Measurements from ENCODE around the gene RAB3GAP2.
A peak's percentile ranks its signal among the peaks of the same experiment; 100 is the strongest.
"Not testable (repeated sequence)": the region's sequence is repeated elsewhere in the genome, so short reads cannot be mapped to it uniquely, and the experiment has no call there.

RAB3GAP2 gene

GRCh38 chr1:220233927-220234326 lies 38.3 kb downstream of the RAB3GAP2 start:
- DNase-seq: no peak

DNA sequence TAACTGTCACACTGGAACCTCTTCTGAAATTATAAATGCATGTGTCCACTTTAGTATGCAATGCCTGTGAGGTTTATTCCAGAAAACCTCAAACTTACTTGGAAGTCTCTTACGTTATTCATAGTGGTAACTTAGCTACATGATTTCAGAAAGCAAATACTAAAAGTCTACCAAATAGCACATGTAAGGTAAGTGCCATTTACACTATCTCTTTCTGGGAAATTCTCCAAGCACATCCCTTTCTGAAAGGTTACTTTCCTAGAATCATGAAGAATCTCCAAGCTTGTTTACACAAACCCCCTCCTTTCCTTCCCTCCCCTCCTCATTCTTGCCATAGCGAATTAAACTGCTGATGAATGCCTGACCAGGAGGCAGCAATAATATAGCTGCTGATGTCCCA lies 42.5 kb downstream of the RAB3GAP2 start:
- DNase-seq: no peak

- no peak for DNase-seq
Observed at GRCh38 chr1:220227393-220227792, 44.9 kb downstream of the RAB3GAP2 start.

DNA sequence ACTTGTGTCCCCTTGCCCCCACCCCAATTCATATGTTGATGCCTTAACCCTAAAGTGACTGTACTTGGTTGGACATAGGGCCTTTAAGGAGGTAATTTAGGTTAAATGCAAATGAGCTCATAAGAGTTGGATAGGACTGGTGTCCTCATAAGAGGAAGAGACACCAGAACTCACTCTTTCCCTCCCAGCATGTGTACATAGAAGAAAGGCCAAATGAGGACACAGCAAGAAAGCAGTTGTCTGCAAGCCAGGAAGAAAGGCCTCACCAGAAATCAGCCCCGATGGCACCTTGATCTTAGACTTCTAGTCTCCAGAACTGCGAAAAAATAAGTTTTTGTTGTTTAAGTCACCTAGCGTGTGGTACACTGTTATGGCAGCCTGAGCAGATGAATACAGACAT lies 45.5 kb downstream of the RAB3GAP2 start:
- no peak for DNase-seq

DNA sequence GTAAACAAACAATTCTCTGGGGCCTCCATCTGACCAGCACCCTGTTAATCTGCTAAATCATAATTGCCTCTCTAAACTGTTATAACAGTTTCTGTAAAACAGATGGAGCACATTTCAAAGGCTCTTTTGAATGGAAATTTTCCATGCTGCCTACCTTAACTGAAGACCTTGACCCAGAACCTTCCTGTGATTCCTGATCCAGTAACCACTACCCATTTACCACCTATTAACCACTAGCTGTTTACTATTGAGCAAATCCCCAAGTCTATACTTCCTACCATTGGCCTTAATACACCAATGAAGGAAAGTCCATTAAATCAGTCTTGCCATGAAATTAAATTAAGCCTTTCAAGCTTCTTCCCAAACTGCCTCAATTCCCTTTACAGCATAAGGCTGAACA lies 46.3 kb downstream of the RAB3GAP2 start:
- DNase-seq: no peak

- DNase-seq: no peak
Observed at GRCh38 chr1:220224611-220225124, 47.6 kb downstream of the RAB3GAP2 start.

DNA sequence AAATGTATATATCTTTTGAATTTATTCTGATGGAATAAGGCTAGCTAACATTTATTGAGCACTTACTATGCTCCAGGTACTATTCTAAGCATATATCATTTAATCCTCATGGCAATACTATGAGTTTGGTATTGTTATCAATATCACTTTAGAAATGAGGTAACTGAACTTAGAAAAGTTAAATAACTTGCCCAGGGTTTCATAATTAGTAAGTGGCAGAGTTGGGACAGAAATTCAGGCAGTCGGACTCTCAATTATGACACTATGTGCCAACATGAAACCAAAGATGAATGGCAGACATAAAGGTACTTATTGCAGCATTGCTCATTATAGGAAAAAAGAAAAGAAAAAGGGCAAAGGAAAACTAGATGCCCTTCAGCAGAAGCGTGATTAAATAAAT lies 48.2 kb downstream of the RAB3GAP2 start:
- DNase-seq: no peak

DNA sequence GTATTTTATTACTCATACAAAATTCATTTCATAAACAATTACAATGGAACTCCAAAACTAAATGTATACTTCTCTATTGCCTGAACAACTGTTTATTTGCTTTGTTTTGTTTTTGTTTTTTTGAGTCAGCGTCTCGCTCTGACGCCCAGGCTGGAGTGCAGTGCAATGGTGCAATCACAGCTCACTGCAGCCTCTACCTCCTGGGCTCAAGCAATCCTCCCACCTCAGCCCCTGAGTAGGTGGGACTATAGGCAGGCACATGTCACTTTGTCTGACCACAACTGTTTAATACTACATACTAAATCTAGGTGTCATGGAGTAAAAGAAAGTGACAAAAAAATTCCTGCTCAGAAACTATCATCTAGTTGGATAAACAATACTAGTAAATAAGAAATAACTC lies 49.3 kb downstream of the RAB3GAP2 start:
- no peak for DNase-seq

DNA sequence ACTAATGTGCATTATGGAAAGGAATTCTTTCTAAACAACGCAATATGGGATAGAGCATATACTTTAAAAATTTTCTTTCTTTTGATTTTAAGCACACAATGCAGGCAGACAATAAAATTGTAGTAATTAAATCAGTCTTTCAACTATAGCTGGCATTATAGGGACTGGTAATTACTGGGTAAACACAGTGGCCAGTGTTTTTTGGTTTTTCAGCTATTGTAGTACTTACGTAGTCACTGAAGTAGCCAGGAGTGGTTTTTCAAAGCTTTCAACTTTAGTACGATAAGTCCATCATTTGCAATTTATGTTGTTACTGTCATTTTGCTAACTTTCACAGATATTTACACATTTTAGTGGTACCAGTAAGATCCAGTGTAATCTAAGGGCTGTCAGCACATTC lies 50.6 kb downstream of the RAB3GAP2 start:
- no peak for DNase-seq

GRCh38 chr1:220221269-220221668 lies 51.0 kb downstream of the RAB3GAP2 start:
- DNase-seq: no peak

- not testable (repeated sequence) for DNase-seq
Observed at GRCh38 chr1:220220699-220221040, 51.6 kb downstream of the RAB3GAP2 start.

GRCh38 chr1:220219865-220220698 lies 52.2 kb downstream of the RAB3GAP2 start:
- DNase-seq: no peak

- no peak for DNase-seq
Observed at GRCh38 chr1:220219136-220219442, 53.2 kb downstream of the RAB3GAP2 start.

- peak; percentile 51 for DNase-seq
Observed at GRCh38 chr1:220218397-220219135, 53.7 kb downstream of the RAB3GAP2 start.

- DNase-seq: no peak
Observed at GRCh38 chr1:220217383-220217988, 54.8 kb downstream of the RAB3GAP2 start.

DNA sequence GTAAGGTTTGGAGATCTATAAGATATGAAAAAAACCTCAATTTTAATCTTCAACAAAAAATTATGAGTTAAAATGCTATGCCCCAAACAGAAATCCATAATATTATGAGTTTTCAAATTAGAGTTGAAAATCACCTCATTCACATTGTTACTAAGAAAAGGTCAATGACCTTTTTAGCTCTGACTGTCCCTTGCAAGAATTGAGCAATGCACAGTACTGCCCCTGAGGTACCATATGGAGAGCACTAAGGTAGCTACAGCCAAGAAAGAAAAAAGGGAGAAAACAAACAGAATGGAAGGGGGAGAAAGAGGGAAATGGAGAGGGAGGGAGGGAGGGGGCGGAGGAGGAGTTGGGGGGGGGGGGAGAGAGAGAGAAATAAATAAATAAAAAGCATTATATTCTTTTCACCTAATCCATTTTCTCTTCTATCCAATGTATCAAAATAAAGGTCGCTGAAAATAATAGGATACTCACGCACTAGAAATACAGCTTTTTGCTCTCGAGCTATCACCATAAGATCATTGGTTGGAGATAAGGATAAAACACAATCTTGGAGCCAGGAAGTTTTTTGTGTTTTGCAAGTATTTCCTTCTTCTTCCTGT lies 58.8 kb downstream of the RAB3GAP2 start:
- DNase-seq: no peak

GRCh38 chr1:220207411-220207810 lies 64.8 kb downstream of the RAB3GAP2 start:
- DNase-seq: no peak

DNA sequence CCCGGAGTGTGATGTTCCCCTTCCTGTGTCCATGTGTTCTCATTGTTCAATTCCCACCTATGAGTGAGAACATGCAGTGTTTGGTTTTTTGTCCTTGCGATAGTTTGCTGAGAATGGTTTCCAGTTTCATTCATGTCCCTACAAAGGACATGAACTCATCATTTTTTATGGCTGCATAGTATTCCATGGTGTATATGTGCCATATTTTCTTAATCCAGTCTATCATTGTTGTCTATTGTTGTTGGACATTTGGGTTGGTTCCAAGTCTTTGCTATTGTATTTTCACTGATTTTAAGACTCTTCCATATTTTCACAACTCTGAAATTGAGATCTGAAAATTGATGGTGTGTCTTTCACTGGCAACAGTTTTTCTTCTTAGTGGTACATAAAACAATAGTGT lies 67.5 kb downstream of the RAB3GAP2 start:
- not testable (repeated sequence) for DNase-seq

DNA sequence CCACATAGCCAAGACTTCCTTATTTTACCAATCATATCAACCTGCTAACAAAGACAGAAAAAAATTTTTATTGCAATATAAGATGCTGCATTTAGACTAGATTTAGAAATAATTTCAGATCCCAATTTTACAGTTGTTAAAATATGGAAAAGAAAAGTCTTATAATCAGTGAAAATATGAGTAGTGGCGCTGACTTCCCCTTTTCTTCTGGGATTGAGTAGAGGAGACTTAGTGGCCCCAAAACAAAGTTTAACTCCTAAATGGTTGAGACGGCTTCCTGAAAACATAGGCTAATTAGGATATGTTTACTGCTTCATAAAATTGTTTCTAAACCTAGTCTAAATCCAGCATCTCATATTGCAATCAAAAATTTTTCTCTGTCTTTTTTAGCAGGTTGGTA lies 68.4 kb downstream of the RAB3GAP2 start:
- DNase-seq: no peak

- DNase-seq: no peak
Observed at GRCh38 chr1:220198186-220199005, 73.9 kb downstream of the RAB3GAP2 start.

DNA sequence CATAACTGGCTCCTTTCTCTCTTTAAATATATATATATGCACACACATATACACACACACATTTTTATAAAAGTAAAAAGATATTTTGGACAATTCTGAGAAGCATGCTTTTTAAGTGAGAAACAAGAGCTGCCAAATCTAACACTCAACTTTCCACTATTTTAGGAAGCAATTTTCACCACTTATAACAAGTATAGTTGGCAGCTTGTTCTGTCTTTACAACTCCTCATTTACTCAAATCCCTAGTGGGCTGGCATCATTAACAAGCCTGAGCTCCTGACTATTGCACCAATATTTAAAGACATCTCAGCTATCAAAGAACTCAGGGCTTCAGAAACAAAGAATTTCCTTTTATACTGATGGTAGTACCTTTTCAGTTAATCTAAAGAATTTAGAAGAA lies 76.6 kb downstream of the RAB3GAP2 start:
- no peak for DNase-seq

DNA sequence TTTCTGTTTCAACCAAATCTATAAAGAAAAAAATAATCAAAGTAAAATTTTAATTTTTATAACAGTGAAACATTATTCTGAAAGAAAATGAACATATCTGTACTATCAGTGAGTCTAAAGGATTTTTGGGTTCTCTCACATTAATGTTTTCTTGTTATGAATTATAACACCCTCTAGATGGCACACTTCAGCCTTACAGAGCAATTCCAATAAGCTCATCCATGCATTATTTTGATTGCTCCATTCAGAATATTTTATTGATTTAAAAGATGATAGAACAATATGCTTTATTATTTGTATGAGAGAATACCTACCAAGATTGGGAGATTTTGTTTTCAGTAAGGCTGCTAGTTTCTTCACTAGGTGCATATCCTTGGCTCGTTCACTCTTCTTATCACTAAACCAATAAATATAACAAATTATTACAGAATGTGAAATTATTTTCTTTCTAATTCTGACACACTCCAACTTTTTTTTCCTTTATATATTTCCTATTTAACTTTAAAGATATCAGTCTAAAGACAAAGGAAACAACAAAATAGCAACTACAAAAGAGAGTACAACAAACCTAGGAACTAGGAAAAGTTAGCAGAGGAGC lies 82.4 kb downstream of the RAB3GAP2 start:
- peak; percentile 14 for DNase-seq

Measured in fibroblast of skin of right quadriceps (primary cell).